Endothelial cell (in vitro differentiated cells): Measurements from ENCODE around the gene TEKT5. TPM values are rescaled to one million over a fixed set of nuclear protein-coding genes. Genes with fewer than 3 reads are reported as not detected.

Source experiments
- DNase-seq: peaks from one replicate; pipeline ENCODE4 v3.0.0; 2021; ENCODE audit warnings: low spot score
- H3K27ac Mint-ChIP-seq: one replicate; pipeline ENCODE4 v1.8.0; 2021; ENCODE audit warnings: mixed read lengths, inconsistent platforms; ENCODE audit not compliant: unreplicated experiment
- H3K27me3 Mint-ChIP-seq: one replicate; pipeline ENCODE4 v1.8.0; 2021; ENCODE audit warnings: mild to moderate bottlenecking, moderate library complexity, mixed read lengths, inconsistent platforms; ENCODE audit not compliant: unreplicated experiment
- H3K36me3 Mint-ChIP-seq: one replicate; pipeline ENCODE4 v1.8.0; 2021; ENCODE audit warnings: mild to moderate bottlenecking, low read depth, mixed read lengths, inconsistent platforms; ENCODE audit not compliant: unreplicated experiment
- H3K4me1 Mint-ChIP-seq: one replicate; pipeline ENCODE4 v1.8.0; 2021; ENCODE audit warnings: mild to moderate bottlenecking, mixed read lengths, inconsistent platforms; ENCODE audit not compliant: unreplicated experiment
- H3K4me3 Mint-ChIP-seq: one replicate; pipeline ENCODE4 v1.8.0; 2021; ENCODE audit warnings: mild to moderate bottlenecking, mixed read lengths, inconsistent platforms; ENCODE audit not compliant: unreplicated experiment
- H3K9me3 Mint-ChIP-seq: one replicate; pipeline ENCODE4 v1.8.0; 2021; ENCODE audit warnings: mixed read lengths, inconsistent platforms; ENCODE audit not compliant: unreplicated experiment
- total RNA-seq: library from RNA; stranded (reverse); fragmentation: NEBNext Ultra II Directional; extraction: Animal tissue kit (Norgen Biotek cat#: 25700); gene quantifications from one replicate; pipeline ENCODE4 v1.2.1, GENCODE V29; 2021; ENCODE audit not compliant: unreplicated experiment
- TF ChIP-seq, protein P1 (sequence below): fragments of 200-600 bp; sonication (generic); IDR thresholded peaks from one replicate; pipeline ENCODE4 v1.5.0; 2021; ENCODE audit warnings: antibody characterized with exemption; ENCODE audit not compliant: unreplicated experiment

The TEKT5 gene
- total RNA-seq, 1 donor from 2014 or later, result 0.64 TPM

DNA sequence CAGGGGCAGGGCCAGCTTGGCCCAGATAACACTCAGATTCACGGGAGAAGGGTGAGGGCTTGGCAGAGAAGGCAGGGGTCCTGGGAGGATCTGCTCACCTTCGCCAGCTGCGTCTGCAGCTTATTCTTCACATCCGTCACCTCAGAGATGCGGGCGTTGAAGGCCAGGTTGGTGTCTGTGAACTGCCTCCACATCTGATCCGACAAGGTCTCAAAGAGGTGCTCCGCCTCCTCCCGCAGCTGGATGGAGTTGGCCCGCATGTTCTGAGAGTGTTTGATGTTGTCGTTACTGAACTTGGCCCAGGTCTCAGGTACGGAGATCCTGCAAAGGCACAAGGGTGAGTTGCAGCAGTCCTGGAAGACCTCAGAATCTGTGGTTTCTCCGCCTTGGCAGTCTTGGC, 18.9 kb downstream of the TEKT5 start:
- Mint-ChIP-seq H3K27ac (no peak overlapping the region), H3K4me1 (no peaks in the 10 kb centered on the region), H3K27me3 (no peaks in the 10 kb centered on the region), H3K9me3 (no peaks in the 10 kb centered on the region), H3K36me3 (no peaks in the 10 kb centered on the region), H3K4me3 (no peak overlapping the region)
- DNase-seq, result no peak
- TF ChIP-seq, protein P1, sequence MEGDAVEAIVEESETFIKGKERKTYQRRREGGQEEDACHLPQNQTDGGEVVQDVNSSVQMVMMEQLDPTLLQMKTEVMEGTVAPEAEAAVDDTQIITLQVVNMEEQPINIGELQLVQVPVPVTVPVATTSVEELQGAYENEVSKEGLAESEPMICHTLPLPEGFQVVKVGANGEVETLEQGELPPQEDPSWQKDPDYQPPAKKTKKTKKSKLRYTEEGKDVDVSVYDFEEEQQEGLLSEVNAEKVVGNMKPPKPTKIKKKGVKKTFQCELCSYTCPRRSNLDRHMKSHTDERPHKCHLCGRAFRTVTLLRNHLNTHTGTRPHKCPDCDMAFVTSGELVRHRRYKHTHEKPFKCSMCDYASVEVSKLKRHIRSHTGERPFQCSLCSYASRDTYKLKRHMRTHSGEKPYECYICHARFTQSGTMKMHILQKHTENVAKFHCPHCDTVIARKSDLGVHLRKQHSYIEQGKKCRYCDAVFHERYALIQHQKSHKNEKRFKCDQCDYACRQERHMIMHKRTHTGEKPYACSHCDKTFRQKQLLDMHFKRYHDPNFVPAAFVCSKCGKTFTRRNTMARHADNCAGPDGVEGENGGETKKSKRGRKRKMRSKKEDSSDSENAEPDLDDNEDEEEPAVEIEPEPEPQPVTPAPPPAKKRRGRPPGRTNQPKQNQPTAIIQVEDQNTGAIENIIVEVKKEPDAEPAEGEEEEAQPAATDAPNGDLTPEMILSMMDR, result no peak

DNA sequence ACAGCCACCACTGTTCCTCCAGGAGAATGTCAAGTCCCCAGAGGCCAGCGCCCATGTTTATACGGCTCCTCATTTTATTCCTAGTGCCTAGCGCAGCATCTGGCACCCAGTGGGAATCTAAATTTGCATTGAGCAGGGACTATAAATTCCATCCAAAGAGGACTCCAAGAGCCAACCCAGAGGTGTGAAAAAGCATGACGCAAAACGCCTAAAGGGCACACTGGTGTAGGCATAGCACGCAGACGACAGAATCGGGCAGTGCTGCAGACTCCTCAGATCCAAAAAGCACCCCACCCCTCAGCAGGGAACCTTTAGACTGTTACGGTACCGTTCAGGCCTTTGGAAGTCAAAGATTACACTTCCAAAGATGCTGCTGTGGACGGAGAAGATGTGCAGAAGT, 19.5 kb downstream of the TEKT5 start:
- H3K27ac Mint-ChIP-seq, result no peak overlapping the region
- H3K9me3 Mint-ChIP-seq, result no peaks in the 10 kb centered on the region
- no peaks in the 10 kb centered on the region for H3K27me3 Mint-ChIP-seq
- H3K36me3 Mint-ChIP-seq, result no peaks in the 10 kb centered on the region
- no peak overlapping the region for H3K4me3 Mint-ChIP-seq
- TF ChIP-seq, protein P1, result no peak
- H3K4me1 Mint-ChIP-seq, result no peaks in the 10 kb centered on the region
- DNase-seq, result no peak

DNA sequence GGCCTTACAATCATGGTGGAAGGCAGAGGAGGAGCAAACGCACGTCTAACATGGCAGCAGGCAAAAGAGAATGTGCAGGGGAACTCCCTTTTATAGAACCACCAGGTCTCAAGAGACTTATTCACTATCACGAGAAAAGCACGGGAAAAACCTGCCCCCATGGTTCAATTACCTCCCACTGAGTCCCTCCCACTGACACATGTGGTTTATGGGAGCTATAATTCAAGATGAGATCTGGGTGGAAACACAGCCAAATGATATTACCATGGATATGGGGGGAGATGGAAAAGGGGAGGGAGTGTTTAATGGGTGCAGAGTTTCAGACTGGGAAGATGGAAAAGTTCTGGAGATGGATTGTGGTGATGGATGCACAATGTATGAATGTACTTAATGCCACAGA, 23.0 kb downstream of the TEKT5 start:
- DNase-seq, result no peak
- TF ChIP-seq, protein P1, result no peak
- Mint-ChIP-seq H3K36me3 (no peaks in the 10 kb centered on the region), H3K4me1 (no peaks in the 10 kb centered on the region), H3K9me3 (no peaks in the 10 kb centered on the region), H3K27ac (no peak overlapping the region), H3K4me3 (no peak overlapping the region), H3K27me3 (no peaks in the 10 kb centered on the region)

DNA sequence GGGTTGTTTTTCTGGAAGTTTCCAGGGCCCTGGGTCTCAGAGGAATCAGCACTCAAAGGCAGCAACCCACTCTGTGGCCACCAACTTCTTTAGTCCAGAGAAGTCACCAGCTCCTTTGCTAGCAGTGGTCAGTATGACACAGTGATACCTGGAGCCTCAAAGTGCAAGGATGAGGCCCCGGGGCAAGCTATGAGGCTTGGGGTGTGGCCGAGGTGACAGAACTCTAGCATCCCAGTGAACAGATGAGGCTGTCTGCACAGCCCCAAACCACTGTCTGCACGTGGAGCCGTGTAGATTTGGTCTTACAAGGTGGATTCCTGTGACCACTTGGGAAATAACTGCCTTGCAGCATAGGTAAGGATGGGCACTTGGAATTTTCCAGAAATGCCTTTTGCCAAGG, 24.9 kb downstream of the TEKT5 start:
- Mint-ChIP-seq H3K9me3 (no peaks in the 10 kb centered on the region), H3K27me3 (no peaks in the 10 kb centered on the region), H3K27ac (no peak overlapping the region), H3K4me3 (no peak overlapping the region), H3K4me1 (no peaks in the 10 kb centered on the region), H3K36me3 (no peaks in the 10 kb centered on the region)
- DNase-seq, result no peak
- TF ChIP-seq, protein P1, result no peak

DNA sequence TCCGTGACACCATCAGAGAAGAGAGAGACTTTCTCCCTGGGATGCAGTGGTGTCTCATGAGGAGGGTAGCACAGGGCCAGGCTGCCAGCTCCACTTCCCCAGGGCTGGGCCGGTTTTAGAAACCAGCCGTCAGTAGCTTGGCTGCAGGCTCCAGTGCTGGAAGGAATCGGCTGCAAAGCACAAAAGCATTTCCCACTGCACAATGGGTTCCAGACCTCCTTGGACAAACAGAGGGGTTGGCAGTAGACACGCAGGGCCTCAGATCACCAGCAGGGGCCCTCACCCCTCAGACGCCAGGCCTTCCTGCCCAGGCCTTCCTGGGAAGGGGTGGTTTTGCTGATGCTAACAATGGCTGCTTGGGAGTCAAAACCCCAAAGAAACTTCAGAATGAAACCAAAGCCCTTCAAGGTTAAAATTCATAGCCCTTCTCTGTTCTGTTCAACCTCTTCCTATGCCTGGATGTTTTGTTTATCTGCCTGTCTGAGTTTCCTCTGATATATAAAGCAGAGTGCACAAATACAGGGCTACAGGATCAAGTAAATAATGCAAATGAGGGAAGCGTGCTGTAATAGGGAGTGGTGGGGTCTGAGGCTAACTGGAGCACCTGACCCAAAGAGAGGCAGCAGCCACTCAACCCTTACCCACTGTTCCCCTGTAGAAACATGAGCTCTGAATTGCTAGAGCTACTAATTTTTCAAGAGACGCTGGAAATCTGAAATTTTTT, 26.2 kb downstream of the TEKT5 start:
- peak overlapping the region; percentile 10 for H3K27ac Mint-ChIP-seq
- DNase-seq, result peak; percentile 65
- H3K36me3 Mint-ChIP-seq, result no peaks in the 10 kb centered on the region
- TF ChIP-seq, protein P1, result no peak
- H3K4me3 Mint-ChIP-seq, result no peak overlapping the region
- H3K27me3 Mint-ChIP-seq, result no peaks in the 10 kb centered on the region
- H3K9me3 Mint-ChIP-seq, result no peaks in the 10 kb centered on the region
- no peaks in the 10 kb centered on the region for H3K4me1 Mint-ChIP-seq
